ENCODE measurements around the gene GAPVD1. TPM values are rescaled to one million over a fixed set of nuclear protein-coding genes. Genes with fewer than 3 reads are reported as not detected.

The GAPVD1 gene
- total and polyA plus RNA-seq, 2 of the 8 experiments (the other 6 are each of a cell fraction or from before 2014, with no cell fraction given), result 5.5 to 40.5 TPM

DNA sequence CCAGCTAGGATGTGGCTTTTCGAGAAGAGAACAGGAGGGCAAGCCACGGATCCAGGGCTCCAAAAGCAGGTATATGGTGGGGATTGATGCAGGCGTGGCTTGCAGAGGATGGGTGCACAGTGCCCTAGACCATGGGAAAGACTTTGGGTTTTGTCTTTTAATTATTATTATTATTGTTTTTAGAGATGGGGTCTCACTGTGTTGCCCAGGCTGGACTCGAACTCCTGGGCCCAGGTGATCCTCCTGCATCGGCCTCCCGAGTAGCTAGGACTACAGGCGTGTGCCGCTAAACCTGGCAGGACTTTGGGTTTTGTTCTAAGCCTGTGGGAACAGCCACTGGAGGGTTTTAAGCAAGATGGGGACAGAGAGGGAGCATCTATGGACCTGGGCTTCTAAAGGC, 152.0 kb downstream of the GAPVD1 start (continued):
- TF ChIP-seq, protein P1, sequence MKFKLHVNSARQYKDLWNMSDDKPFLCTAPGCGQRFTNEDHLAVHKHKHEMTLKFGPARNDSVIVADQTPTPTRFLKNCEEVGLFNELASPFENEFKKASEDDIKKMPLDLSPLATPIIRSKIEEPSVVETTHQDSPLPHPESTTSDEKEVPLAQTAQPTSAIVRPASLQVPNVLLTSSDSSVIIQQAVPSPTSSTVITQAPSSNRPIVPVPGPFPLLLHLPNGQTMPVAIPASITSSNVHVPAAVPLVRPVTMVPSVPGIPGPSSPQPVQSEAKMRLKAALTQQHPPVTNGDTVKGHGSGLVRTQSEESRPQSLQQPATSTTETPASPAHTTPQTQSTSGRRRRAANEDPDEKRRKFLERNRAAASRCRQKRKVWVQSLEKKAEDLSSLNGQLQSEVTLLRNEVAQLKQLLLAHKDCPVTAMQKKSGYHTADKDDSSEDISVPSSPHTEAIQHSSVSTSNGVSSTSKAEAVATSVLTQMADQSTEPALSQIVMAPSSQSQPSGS (IDR thresholded peaks at IDR 0.05; ENCODE audit: low read length), result no peak
- TF ChIP-seq CHD2 (IDR thresholded peaks at IDR 0.05; ENCODE audit: low read length), result no peak
